NCI-H1417 treated with DMSO at 0.1 percent for 48 hours (cell line): Measurements from ENCODE around the gene ABLIM3.
A peak's percentile ranks its signal among the peaks of the same experiment; 100 is the strongest.
"Not testable (repeated sequence)": the region's sequence is repeated elsewhere in the genome, so short reads cannot be mapped to it uniquely, and the experiment has no call there.

Experiments used
- DNase-seq: peaks from one replicate; lab custom pipeline; 2025; lab: John Stamatoyannopoulos, UW

The ABLIM3 gene

DNA sequence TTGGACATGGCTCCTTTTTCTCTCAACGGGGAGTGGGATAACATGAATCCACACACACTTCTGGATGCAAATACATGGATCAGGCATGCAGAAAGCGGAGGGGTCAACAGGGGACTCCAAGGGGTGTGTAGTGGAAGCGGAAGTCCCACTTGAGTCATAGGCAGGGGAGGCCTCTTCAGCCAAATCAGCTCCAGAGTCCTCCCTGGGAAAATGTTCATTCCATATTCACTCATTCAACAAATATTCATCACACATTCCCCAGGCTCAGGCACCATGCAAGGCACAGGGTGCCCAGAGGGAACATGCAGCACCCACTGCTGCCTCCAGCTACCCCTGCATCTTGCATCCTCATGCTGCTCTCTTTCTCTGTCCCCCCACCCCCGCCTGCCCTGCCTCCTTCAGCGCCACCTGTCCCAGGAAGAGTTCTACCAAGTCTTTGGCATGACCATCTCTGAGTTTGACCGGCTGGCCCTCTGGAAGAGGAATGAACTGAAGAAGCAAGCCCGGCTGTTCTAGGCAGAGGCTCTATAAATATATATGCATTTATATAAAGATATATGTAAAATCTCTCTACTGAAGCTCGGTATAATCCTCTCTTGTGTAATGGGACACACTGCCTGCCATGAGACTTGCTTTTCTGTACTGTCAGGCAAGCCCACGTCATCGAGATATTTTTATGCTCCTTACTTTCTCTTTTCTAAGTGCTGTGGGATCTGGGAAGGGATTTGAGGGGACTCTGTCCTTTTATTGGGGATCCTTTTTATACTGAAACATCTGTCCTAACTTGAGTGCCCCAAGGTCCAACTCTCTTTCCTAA is 116.8 kb downstream of the ABLIM3 start:
- no peak for DNase-seq

DNA sequence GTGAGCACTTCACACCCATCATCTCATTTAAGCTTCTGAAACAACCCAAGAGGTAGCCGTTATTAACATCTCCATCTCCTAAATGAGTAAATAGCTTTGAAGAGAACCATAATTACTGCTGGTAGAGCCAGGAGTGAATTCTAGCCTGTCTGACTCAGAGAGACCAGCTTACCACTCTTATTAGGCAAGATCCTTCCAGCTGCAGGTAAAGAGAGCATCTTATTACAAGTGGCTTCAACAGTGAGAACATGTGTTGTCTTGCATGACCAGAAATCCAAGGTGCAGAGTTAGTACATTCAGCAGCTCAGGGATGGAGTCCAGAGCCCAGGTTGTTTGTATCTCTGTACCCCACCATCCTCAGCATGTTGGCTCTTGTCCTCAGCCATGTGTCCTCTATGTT is 119.5 kb downstream of the ABLIM3 start:
- no peak for DNase-seq

DNA sequence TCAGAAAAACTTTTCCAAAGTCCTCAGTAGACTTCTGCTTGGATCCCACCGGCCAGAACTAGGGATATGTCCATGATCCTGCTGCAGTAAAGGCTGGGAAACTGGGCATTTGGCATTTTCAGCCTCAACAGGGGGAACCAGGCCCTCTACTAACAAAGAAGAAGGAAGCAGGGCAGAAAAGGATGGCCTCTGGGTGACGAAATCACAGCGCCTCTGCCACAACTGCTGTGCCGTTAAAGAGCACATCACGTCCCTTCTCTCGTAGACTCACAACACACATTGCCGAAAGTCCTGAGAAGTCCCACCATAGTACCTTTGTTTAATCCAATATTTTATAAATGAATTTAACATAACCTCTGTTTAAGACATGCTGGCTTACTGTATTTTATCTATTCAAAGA is 120.0 kb downstream of the ABLIM3 start:
- no peak for DNase-seq

DNA sequence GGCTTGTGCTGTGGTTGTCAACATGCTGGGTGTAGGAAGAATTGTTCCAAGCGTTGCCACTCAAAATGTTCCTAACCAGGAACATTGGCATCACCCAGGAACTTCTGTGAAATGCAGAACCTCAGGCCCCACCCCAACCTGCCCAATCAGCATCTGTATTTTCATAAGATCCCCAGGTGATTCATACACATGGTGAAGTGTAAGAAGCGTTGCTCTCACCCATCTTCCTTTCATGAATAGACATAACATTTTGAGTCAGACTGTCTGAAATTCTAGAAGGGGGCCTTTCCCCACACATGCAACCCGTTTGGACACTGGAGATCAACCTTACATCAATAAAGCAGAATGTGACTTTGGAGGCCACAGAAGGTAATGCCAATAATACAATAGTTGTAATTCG is 121.0 kb downstream of the ABLIM3 start:
- no peak for DNase-seq

DNA sequence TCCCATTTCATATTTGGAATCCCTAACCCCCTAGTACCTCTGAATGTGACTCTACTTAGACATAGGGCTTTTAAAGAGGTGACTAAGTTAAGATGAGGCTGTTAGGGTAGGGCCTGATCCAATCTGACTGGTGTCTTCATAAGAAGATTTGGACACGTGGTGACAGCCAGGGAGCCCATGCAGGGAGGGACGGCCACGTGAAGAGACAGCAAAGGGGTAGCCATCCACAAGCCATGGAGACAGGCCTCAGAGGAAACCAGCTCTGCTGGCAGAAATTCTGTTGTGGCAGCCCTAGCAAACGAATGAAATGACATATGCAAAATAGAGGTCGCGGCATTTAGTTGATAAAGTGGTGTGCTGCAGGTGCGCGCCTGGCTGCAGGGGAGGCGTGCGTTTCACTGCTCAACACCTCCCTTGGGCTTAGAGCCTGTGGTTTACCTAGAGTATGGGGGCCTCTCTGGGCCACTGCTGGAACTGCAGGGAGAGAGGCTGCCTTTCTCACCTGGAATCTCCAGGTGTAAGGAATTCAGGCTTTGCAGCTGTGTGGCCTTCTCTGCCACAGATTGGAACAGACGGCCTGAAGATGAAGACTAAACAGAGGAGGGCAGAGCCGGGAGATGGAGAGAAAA is 123.3 kb downstream of the ABLIM3 start:
- no peak for DNase-seq

DNA sequence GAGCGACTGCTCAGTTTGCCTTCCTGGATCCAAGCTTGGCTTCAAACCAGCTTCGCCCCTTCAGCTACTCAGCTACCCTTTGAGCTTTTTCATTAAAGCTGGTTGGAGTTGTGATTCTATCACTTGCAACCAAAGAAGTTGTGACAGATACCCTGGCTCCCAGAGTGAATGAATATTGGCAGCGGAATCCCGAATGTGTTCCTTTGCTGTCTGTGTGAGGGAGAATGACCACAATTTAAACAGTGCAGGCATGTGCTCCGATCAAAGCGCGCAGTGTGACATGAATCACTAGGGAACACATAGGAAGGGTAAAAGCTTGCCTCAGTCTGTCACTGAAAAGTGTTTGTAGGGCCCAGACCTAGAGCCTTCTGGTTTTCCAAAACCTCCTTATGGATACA is 123.8 kb downstream of the ABLIM3 start:
- DNase-seq: no peak

DNA sequence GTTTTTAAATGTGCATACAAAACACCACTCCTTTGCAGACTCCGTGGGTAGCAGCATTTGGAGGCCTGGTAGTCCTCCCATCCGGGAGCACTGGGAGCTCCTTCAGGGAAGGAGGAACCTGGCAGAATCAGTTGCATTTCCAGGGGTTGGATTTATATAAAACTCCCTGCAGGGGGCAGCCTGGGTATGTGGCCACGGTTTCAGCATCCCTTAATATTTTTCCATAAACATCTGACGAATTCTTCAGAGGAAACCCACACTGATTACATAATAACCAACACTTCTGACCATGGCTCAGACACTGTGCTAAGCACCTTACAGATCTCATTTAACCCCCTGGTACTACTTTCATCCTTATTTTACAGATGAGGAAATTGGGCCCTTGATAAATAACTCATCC is 124.3 kb downstream of the ABLIM3 start:
- DNase-seq: no peak

DNA sequence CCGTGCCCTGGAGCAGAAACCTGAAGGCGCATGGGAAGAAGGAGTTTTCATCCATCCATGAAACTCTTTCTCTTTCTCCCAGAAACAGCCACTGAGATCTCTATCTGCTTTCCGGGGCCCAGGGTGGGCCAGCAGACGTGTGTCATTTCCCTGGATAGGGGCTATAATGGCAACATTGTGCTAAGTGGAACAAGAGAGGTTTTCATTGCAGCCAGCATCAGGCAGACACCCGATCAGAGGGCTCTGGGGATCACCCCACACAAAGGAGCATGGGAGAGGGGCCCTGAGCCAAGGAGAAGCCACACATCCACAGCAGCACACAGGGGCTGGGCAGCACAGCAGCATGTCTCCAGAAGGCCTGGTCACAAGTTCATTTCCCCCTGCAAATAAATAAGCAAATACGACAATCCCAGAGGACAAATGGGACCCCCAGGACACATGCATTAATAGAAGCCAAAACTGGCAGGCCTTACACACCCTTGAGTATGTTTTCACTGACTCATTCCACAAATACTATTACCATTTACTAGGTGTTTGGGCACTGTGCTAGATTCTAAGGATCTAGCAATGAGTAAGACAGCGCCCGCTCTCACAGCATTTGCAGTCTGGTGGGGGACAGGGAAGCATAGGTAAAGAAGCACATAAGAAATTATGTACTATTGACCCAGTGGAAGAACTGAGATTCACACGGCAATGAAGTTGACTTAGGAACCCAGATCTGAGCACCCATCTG is 126.1 kb downstream of the ABLIM3 start:
- DNase-seq: no peak

DNA sequence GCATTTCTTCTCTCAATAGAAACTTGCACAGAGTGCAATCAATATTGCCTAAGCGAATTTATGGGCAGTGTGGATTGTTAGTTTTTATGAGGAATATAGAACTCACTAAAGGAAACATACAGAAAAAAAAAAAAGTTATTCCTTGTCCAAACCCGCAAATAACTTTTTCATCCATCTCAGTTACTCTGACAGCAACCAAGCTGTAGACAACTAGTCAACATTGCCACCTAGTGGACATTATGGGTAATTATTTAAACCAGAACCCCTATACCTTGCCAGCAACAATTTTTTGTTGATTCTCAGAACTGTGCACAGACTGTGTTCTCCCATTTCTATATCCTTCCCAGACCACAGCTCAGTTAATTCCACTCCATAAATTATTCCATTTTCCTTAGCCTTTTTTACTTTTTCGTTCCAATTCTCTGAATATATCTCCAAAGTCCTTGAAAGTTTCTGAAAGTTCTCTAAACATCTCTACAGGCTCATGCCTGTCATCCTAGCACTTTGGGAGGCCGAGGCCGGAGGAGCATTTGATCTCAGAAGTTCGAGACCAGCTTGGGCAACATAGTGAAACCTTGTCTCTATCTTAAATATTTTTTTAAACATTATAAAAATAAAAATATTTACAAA is 127.8 kb downstream of the ABLIM3 start:
- peak; percentile 1 for DNase-seq

DNA sequence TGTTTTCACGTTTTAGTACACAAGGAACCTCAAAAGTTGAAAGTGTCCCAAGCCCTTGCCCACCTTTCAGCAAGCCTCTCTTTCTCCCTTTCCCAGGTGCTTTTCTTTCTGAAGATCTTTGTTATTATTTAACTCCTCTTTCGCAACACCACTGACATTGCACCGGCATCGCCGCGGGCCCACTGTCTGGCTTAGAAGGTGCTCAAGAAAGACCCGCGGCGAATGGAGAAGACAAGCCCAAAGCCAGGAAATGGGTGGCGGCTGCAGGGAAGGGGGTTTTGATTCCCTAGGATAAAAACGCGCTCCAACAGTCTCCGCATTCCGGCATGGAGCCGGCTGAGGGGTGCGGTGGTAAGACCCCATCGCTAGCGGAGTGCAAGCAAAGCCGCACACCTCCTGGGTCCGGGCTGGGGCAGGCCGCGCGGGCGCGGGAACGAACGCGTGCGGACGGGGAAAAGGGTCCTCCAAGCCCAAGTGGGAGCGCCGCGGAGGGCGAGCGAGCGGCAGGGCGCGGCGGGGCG is 130.0 kb downstream of the ABLIM3 start:
- DNase-seq: no peak

DNA sequence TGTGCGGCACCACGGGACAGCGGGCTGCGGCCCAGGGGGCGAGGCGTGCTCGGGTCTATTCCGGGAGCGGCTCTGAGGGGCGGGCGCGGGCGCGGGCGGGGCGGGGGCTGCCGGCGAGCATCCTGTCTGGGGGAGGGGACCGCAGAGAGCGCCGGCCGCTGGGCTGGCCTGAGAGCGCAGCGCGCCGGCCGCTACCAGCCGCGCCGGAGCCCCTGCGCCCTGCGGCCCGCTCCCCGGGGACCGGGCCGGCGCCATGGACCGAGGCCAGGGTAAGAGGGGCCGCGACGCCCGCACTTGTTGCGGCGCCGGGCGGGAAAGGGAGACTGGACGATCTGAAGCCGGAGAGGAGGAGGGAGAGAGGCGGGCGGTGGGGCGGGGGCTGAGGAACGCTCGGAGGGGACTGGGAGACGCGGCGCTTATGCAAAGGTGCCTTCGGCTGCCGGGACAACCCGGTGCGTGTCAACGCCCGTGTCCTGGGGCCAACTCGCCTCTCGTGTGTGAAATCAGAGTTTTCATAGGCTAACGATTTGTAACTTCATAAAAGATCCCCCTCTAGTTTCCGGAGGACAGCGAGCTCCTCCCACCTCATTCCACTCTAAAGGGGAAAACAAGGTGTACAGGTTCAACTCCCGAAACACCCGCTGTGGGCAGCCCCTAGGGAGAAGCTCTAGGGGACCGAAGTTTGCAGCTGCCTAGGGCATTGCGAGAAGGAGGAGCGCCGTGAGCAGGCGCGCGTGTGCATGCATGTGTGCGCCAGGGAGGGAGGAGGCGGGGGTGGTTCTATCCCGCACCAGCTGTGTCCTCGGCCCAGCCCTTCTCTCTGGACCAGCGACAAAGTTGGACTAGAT is 130.6 kb downstream of the ABLIM3 start, which contains the start of gene AFAP1L1:
Gene AFAP1L1, plus strand, starts transcription at position 144 of the 848 bp plus-strand sequence. Its CDS starts 110 bp downstream, at position 254.
- peak; percentile 3 for DNase-seq

DNA sequence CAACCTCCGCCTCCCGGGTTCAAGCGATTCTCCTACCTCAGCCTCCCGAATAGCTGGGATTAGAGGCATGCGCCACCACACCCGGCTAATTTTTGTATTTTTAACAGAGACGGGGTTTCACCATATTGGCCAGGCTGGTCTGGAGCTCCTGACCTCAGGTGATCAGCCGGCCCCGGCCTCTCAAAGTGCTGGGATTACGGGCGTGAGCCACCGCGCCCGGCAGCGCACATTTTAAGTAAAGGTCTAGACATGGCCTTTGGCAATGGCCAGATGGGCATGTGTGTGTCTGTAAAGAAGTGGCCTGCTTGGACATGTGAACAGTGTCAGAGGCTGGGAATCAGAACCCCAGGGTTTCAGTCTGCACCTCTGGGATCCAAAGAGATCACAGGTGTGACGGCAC is 131.5 kb downstream of the ABLIM3 start:
- DNase-seq: not testable (repeated sequence)

DNA sequence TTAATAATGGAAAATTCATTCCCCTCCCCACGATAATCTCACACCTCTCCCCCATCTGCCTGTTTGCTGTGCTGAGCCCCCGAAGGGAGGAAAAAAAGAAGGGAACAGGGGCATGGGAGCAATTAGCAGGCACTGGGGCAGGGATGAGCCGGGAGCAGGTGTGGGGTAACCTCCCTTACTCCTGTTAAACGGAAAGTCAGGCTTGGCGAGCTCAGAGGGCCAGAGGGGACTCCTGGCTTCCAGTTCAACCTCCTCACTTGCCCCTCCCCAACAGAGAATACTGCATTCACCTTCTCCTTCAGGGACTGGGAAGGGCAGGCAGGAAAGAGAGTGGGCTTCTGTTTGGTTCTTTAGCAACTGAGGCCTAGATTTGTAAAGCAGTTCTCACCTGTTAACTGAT is 131.9 kb downstream of the ABLIM3 start:
- DNase-seq: no peak

DNA sequence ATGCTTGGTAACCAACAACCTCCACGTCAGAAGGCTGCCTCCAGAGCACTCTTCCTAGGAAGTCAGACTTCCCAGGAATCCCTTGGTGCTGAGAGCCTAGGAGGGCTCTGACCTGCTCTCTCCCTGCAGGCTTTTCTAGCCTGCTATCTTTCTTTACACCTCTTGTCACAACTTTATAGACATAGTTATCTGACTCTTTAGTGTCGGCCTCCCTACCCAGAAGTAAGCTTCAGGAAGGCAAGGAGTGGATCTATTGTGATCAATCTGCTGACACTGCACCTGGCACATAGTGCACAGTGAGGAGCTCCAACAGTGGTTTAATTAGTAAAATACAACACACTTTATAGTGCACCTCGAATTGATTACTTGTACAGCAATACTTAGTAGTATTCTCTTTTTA is 132.7 kb downstream of the ABLIM3 start:
- DNase-seq: no peak

DNA sequence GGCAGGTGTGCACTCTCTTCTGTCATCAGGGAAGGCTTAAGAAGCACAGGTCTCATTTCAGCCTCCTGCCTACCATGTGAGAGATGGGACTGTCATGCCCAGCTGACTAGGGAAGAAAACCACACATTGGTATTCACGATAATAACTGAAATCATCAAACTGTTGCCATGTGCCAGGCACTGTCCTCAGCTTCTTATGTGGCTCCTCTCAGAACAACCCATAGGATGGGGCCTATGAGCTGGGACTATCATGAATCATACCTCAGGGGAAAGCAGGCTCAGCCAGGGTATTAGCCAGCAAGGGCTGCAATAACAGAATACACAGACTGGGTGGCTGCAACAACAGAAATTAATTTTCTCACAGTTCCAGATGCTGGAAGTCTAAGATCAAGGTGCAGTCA is 133.6 kb downstream of the ABLIM3 start:
- DNase-seq: no peak

DNA sequence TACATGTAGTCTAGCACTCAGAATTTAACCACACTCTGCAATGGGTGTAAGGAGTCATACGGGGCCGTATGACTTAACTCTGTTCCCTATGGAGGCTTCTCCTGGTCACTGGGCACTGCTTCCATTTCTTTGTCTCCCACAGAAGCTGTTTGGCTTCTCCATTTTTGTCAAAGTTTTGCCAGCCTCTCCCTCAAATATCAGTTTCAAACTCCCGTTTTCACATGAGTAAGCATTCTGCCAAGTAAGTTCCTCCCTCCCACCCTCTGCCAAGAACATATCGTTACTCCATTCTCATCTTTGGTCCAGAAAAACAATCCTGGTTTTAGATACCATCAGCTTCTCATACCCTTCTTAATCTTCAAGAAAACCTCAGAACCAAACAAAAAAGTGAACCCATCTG is 136.5 kb downstream of the ABLIM3 start:
- DNase-seq: no peak

DNA sequence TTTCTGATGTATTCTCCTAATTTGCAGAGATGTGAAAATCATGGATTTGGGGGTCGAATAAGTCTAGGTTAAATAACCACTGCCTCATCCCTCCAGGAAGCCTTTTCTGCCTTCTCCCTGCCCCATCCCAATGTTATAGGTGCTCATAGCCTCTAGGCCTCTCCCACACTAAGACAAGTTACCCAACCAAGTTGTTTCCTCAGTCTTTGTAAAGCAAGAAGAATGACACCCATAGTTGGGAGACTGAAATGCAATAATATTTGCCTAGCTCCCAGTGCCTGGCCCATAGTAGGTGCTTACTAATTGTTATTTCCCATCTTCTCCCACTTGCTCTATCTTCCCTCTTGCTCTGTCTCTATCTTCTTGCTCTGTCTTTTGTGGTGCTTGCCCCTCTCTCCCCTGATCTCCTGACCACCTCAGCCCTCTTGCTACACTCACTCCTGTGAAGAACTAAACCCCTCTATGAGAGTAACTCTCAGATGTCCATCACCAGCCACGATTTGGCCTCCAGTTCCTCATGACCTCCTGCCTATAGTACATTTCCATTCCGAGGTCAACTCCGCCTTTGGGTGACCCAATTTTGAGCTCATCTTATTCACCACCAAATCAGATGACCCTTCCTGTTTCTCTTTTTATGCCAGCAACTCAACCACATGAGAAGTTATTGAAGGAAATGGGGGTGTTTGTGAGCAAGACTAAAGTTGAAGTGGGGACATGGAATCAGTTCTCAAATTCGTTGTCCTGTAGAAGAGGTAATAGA is 137.3 kb downstream of the ABLIM3 start:
- no peak for DNase-seq

DNA sequence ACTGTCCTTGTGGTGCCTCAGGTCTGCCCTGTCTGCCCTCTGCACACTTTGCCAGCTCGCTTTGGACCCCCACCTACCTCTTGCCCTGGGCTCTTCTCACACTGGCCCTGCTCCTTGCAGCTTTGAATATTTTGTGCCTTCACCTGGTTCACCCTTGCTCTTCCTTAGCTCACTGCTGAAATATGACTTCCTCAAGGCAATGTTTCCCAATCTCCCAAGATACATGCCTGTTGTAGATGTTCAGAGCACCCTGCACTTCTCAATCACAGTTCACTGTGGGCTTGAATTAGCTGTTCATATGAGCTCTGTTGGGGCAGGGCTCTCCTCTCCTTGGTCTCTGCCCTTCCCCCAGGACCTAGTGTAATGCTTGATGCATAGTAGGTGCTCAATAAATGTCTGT is 138.4 kb downstream of the ABLIM3 start:
- no peak for DNase-seq

DNA sequence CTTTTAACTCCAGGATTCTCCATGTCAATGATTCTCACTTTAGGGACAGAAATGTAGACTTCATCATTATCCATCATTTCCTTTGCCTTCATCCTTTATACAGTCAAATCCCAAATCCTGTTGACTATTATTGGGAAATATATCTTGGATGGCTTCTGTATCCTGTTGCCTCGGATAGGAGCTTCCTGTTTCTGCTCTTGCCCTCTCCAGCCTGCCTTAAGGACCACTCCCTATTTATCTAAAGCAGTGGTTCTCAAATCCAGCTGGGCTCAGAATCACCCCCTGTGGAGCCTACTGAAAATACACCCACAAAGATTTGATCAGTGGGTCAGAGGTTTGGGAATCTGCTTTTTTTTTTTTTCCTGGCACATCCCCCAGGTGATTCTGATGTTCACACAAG is 138.8 kb downstream of the ABLIM3 start:
- DNase-seq: no peak

DNA sequence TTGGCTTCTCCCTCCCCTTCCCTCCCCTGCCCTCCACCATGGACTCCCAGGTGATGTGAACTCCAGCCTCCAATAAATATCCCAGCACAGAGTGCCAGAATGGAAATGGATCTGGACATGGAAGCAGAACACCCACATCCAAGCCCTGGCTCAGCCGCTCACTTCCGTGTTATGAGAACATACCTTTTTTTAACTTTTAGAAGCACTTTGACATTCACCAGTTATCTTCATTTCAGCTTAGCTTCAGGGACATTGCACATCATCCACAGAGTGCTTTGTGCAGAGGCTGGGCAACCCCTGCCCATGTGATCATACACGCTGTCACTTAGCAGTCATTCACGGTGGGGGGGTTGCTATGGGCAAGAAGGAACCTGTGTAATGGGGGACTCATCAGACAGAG is 139.5 kb downstream of the ABLIM3 start:
- no peak for DNase-seq
